GM21825 (cell line): ENCODE results near the gene ZNF316.
A peak's percentile ranks its signal among the peaks of the same experiment; 100 is the strongest.
"Not testable (repeated sequence)": the region's sequence is repeated elsewhere in the genome, so short reads cannot be mapped to it uniquely, and the experiment has no call there.

Experiments
- ATAC-seq: cut with Tn5 transposase; IDR thresholded peaks from one replicate; pipeline ENCODE4 v1.9.1; 2021; ENCODE audit warnings: mild to moderate bottlenecking, moderate library complexity; ENCODE audit not compliant: unreplicated experiment

ZNF316 gene

DNA sequence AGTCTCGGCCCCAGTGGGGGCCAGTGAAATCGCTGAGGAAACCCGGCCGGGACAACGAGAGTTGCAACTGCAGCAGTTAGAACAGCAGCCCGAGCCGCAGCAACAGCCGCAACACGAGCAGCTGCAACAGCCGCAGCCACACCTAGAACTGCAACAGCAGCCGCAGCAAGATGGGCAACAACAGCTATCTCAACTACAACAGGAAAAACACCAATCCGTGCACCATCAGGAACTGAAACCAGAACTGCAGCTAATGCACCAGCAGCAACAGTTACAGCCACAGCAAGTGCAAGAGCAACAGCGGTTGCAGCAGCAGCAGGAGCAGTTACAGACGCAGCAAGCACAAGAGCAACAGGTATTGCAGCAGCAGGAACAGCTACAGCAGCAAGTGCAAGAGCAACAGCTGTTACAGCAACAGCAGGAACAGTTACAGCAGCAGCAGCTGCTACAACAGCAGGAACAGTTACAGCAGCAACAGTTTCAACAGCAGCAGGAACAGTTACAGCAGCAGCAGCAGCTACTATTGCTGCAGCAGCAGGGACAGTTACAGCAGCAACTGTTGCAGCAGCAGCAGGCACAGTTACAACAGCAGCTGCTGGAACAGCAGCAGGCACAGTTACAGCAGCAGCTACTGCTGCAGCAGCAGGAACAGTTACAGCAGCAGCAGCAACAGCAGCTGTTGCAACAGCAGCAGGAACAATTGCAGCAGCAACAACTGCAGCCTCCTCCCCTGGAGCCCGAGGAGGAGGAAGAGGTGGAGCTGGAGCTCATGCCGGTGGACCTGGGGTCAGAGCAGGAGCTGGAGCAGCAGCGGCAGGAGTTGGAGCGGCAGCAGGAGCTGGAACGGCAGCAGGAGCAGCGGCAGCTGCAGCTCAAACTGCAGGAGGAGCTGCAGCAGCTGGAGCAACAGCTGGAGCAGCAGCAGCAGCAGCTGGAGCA lies 15.7 kb upstream of the ZNF316 start:
- no peak for ATAC-seq

DNA sequence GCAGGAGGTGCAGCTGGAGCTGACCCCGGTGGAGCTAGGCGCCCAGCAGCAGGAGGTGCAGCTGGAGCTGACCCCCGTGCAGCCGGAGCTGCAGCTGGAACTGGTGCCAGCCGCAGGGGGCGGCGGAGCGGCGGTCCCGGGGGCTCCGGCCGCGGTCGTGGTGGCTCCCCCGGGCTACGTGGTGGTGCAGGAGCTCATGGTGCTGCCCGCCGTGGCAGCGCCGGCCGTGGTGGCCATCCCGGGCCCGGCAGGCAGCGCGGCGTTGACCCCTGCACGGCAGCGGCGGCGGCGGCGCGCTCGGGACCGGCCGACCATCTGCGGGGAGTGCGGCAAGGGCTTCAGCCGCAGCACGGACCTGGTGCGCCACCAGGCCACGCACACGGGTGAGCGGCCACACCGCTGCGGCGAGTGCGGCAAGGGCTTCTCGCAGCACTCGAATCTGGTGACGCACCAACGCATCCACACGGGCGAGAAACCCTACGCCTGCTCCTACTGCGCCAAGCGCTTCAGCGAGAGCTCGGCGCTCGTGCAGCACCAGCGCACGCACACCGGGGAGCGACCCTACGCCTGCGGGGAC lies 14.9 kb upstream of the ZNF316 start:
- ATAC-seq, result no peak

DNA sequence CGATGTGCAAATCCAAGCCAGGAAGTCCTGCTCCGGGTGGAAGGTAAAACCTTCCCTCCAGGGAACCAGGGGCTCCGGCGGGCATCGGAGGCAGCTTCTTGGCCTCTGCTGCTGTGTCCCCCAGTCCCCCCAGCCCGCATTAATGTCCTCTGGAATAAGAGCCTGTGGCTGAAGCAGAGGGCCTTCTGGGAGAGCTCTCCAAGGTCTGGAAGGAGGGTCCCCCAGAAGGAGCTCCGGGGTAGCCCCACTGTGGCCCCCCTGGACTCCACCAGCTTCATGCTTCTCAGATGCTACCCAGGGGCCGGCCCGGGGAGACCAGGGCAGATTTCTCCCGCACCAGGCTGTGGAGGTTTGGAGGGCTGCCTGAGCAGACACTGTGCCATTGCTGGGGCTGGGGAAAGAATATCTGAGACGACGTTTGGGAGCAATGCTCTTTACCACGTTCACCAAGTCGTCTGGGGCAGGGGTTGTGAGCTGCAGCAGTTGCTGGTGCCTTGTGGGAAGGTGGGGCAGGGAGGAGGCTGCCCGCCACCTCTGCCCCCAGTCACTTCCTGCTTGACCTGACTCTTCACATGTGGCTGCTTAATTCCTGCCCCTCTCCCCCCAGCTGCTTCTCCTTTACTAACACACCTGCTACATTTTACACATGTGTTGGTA lies 13.4 kb upstream of the ZNF316 start:
- no peak for ATAC-seq

DNA sequence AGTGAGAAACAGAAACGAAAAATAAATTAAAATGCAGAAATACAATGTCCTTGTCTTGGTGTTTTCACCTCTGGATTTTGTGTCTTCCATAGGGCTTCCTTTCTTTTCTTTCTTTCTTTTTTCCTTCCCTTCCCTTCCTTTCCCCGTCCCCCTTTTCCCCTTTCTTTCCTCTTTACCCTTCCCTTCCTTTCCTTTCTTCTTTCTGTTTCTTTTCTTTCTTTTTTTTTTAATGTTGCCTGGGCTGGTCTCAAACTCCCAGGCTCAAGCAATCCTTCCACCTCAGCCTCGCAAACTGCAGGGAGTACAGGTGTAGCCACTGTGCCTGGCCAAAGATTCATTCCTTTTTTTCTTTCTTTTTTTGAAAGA lies 12.9 kb upstream of the ZNF316 start:
- no peak for ATAC-seq

DNA sequence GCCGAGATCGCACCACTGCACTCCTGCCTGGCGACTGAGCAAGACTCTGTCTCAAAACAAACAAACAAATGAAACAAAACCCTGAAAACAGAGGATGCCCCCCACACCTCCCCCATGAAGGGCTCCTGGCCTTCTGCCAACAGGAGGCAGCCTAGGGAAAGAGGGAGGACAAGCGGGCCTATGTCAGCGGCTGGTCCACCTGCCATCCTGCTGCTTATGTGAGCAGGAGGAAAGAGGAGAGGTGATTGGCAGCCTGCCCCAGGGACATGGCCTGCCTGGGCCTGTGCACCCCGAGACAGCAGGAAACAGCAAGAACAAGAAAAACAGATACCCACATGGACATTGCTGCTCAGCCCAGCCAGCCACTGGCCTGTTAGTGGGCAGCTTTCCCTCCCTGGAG lies 9.1 kb upstream of the ZNF316 start:
- no peak for ATAC-seq

DNA sequence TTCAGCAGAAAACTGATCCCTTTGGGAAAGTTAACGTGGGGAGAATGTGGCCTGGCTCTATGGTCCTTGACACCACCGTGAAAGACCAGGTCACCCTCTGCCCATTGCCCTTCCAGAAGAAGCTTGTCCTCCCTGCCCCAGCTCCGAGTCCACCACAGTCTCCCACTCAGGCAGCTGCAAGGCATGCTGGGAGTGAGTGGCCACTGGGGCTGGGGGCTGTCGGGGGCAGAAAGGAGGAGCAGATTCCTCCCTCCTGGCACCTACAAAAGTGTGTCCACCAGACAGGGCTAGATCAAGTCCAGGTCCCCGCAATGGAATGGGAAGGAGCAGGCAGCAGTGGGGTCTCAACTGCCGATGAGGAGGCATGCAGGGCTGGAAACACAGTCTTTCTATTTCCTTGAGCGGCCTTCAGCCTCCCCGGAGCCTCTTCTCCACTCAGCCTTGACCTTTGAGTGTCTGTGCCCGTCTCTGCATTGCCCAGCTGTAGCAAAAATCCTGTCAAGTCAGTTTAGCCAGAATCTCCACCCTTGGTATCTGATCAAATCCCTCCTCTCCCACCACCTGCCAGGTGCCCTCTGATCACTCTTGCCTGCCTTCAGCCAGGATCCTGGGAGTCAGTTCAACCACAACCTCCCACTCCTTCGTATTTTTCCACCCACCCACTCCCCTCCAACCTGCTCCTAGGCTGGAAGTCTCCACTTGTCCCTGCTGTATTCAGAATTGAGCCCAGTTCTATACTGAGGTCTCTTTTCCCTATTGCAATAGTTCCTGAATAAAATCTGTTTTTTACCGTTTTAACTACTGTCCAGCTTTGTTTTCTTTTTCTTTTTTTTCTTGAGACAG lies 6.9 kb upstream of the ZNF316 start:
- no peak for ATAC-seq

DNA sequence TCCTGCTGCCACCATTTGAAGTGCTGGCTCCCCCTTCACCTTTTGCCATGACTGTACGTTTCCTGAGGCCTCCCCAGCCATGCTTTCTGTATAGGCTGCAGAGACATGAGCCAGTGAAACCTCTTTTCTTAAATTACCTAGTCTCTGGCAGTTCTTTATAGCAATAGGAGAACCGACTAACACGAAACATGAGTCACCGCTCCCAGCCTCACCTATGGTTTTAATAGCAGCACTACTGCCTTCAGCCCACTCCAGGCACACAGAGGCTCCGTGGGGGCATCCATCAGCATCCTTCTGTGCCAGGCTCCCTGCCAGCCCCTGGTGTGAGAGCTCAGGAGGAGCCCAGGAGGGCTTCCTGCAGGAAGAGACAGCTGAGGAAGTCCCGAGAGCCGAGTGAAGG lies 5.5 kb upstream of the ZNF316 start:
- no peak for ATAC-seq

DNA sequence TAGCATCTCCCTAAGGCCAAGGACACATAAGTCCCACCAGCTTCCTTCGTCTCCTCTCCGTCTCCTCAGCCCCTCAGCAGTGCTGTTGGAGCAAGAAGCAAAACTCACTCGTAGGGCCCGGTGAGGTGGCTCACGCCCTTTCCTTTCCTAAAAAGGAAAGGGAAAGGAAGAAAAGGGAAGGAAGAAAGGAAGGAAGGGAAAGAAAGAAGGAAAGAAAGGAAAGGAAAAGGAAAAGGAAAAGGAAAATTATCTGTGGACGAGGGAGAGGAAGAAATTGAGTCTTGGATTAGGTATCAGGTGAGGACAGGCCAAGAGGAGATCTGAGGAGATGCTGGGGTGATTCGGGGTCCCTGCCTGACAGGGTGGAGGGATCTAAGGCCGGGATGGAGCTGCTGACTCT lies 3.1 kb upstream of the ZNF316 start:
- no peak for ATAC-seq

DNA sequence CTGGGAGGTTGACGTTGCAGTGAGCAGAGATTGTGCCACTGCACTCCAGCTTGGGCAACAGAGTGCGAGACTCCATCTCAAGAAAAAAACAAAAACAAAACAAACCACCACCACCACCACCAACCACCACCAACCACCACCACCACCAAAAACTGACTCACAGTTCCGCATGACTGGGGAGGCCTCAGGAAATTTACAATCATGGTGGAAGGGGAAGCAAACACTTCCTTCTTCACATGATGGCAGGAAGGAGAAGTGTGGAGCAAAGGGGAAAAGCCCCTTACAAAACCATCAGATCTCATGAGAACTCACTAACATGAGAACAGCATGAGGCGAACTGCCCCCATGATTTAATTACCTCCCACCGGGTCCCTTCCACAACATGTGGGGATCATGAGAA lies 2.1 kb upstream of the ZNF316 start:
- ATAC-seq, result not testable (repeated sequence)

DNA sequence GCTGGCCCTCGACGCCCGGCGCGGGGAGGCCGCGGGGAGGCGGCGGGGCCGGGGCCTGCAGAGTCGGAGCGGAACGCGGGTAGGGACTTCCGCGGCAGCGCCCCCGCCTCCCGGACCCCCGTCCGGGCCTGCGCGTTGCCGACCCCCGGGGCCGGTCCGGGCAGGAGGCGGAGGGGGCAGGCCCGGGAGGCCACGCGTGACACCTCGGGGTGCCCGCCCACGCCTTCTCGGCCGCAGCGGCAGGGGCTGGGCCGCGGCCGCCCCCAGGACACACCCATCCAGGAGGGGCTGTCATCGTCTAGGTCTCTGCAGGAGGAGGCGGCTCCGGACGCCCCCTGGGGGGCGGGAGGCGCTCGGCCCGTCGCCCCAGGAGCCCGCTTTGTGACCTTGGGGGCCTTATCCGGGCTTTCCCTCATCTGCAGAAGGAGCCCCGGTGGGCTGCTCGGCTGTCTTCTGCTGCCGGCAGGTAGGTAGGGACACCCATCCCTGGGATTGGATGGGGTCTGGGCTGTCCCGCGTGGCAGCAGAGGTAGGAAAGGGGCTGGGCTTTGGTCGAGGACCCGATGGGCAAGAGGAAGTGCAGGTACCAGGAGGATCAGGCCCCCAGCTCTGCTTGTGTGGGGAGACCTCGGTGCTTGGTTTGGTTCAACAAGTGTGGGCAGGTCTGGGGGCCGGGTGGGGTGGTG lies 569 bp downstream of the ZNF316 start:
- peak; percentile 76 for ATAC-seq

DNA sequence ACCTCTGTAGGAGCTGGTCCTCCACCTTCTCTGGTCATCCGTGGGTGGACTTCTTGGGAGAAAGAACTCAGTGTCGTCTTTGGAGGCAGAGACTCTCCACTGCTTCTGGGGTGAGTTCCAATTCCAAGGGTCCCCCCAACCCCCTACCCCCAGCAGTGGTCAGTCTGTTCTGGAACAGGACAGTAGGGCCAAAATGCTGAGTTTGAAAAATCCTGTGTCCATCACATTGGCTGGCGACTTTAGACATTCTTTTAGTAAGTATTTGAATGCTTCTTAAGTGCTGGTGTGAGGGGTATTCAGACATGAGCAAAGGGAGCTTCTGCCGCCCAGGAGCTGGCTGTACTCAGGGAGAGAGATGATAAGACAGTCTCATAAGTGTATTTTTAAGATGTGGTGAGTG lies 1.9 kb downstream of the ZNF316 start:
- ATAC-seq, result no peak

DNA sequence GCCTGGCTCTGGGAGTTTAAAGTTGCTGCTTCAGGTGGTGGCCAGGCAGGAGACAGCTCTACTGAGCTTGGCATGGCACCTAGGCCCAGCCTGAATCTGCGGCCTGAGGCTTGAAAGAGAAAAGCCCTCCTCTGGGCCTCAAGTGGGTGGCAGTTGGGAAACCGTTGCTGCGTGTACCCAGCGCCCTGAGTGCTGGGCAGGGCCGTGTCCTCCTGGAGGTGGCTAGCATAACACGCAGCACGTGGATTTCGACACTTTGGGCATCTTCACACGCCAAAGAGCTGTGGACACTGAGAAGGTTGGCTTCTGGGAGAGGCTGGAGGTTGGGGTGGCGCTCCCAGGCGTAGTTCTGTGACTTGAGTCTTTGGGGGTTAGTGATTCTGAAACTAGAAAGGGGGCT lies 2.5 kb downstream of the ZNF316 start:
- no peak for ATAC-seq

DNA sequence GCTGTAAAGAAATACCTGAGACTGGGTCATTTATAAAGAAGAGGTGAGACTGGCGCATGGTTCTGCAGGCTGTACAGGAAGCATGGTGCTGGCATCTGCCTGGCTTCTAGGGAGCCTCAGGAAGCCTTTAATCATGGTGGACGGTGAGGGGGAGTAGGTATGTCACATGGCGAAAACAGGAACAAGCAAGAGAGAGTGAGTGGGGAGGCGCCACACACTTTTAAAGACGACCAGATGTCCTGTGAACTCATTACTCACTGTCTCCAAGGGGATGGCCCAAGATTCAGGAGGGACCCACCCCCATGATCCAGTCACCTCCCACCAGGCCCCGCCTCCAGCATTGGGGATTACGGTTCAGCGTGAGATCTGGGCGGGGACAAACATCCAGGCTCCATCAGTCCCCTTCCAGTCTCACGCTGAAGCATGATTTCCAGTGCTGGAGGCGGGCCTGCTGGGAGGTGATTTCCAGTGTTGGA lies 3.2 kb downstream of the ZNF316 start:
- no peak for ATAC-seq

DNA sequence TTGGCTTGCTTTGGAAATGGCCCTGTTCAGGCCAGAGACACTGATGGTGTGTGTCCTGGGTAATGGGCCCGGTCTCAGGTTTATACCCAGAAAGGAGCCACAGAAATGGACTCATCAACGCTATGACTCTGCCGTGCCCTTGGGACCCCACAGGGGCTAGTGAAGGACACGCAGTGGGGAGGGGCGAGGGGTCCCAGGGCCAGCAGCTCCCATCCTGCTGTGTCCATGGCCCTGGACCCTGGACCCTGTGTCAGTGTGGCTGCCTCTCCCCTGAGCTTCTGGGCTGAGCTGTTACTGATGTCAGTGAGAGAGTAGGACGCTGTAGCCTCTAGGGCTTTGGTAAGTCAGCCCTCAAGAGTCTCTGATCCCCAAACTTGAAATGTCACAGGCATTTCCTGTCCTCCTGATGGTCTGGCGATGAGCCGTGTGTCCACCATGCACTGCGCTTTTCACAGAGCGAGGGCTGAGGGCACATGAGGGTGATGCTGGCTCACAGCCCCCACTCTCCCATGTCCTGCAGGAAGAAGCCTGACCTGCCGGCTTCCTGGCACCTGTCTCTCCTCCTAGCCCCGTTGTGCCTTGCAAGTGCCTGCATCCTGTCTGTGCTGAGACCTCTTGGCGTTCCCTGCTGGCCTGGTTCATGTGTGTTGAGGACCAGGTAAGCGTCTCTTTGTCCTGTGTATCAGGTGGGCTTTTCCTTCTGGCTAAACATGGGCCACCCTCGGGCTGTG lies 4.4 kb downstream of the ZNF316 start:
- no peak for ATAC-seq

DNA sequence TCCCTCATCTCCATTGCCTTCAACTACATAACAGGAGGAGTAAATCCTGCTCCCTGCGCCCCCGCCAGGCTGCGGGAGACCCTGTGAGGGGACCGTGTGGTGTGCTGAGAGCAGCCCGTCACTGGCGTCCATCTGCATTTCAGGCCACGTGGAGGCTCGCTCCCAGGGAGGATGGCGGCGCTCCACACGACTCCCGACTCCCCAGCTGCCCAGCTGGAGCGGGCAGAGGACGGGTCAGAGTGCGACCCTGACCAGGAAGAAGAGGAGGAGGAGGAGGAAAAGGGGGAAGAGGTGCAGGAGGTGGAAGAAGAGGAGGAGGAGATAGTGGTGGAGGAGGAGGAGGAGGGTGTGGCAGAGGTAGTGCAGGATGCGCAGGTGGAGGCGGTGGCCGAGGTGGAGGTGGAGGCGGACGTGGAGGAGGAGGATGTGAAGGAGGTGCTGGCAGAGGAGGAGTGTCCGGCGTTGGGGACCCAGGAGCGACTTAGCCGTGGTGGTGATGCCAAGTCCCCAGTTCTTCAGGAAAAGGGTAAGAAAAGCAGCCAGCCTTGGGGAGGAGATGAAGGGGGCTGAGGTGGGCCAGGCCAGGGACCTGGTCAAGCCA lies 5.2 kb downstream of the ZNF316 start:
- no peak for ATAC-seq

DNA sequence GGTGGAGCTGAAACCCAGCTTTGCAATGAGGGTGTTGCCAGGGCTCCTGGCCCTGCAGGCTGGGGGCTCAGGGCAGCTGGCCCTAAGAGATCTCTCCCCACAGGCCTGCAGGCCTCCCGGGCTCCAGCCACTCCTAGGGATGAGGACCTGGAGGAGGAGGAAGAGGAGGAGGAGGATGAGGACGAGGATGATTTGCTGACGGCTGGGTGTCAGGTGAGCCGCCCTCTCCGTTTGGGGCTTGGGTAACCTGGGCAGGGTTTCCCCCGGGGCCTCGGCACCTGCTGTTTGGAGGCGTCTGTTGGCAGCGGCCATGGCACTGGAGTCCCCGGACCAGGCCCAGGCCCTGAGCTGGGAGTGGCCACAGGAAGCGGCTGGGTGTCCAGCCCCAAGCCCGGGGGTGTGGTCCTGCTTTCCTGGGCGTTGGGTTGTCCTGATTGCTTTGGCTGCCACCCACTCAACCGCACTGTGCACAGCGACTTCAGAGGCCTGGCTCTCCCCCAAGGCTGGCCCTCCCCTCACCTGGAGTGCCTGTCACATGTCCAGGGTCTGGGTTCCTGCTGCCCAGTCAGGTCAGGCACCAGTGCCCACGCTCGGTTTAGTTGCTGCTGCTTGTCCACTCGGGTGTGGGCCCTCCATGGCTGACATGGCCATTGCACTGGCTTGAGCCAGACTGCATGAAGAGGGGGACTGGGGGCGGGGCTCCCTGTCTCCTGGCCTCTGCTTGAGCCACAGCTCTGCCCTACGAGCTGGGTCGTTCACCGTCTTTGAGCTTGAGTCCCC lies 5.9 kb downstream of the ZNF316 start:
- no peak for ATAC-seq

DNA sequence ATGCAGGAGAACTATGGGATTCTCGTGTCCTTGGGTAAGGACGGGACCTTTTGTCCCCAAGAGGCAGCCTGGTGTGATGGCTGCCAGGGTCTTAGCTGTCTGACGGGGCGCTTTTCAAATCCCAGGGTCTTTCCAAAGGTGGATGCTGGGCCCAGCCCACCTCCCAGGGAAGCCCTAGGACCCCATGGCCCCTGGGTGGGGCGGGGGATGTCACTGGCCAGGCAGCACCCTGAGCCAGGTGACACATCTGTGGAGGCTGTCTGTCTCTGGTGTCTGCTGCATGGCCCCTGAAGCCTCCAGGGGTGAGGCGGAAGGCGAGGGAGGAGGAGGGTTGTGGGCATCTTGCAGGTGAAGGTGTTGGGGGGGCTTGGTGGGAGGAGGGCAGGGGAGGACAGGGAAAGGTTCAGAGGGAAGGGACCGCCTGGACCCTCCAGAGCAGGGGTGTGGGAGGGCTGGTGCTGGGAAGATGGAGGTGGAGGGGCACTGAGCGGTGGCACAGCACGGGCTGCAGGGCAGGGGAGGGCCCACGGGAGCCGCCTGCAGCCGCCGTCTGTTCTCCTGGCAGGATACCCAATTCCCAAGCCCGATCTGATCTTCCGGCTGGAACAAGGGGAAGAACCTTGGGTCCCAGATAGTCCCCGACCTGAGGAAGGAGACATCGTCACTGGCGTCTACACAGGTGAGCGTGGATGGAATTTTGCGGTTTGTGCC lies 7.0 kb downstream of the ZNF316 start:
- no peak for ATAC-seq

DNA sequence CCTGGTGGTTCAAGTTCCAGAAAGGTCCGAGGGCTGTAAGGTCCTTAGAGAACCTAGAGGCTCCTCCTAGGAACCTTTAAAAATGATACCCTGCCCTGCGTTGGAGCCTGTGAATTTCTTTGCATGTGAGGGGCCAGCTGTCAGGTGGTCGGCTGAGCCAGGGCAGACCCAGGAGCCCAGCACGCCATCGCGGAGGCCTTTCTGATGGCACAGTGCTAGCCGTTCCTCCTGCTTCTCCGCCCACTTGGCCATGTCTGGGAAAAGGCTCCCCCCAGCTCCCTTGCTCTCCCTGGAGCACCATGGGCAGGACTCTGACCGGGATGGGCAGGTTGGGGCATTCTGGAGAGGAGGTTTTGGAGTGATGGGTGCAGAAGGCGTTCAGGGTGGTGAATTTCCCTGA lies 7.6 kb downstream of the ZNF316 start:
- no peak for ATAC-seq
